GM21528 (cell line): ENCODE measurements around the gene POLL.

Source experiments
- ATAC-seq: cut with Tn5 transposase; IDR thresholded peaks from one replicate; pipeline ENCODE4 v1.9.1; 2021; ENCODE audit warnings: mild to moderate bottlenecking, moderate library complexity; ENCODE audit not compliant: unreplicated experiment, low FRiP score

Gene POLL

GRCh38 chr10:101575580-101576210 lies 12.4 kb downstream of the POLL start:
- ATAC-seq: no peak

DNA sequence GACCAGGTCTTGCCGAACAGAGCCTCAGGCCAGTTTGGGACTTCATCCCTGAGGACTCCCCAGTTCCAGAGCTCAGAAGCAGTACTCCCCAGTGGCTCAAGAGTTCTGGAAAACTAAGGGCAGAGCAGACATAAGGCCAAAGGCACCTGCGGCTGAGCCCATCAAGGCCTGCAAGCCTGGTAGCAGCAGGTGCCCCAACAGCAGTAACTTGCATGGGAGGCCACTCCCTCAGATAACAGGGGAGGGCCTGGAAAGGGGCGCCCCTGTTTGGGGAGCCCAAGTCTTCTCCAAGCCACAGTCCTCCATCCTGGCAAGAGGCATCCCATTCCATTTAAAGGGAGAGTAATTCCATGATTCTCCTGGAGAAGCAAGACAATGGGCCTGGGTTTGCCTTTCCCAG lies 13.0 kb downstream of the POLL start:
- no peak for ATAC-seq

DNA sequence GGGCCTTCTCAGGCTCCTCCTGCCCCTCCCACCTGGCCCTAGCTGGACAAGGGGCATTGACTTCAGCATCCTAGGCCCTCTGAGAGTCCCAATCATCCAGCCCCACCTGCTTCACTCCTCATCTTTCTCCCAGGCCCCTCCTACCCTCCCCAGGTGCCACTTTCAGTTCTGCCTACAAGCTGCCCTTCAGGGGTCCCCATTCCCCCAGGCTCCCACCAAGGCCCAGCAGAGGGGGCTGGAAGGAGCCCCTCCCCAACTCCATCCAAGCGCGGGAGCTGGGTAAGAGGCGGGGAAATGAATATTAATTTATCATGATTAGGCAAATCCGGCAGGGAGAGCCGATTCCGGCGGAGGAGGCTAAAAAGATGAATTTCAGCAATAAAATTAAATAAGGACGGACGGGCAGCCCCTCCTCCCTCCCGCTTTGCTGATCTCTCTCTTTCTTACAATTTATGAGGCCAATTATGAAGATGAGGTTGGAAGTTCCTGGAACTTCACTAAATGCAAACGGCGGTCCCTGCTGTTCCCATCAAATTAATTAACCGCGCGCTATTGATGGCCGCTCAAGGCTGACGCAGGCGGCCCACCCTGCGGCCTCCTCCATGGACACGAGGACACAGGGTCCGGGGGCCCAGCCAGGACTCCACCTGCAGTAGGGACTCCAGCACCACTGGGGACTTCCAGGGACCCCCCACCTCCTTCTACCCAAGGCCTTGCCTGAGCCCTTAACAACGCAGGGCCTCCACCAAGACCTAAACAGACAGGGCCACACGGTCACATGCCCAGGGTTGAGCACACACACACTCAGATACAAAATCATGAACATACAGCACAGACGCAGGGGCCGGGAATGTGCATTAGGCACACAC lies 13.9 kb downstream of the POLL start:
- ATAC-seq: no peak

DNA sequence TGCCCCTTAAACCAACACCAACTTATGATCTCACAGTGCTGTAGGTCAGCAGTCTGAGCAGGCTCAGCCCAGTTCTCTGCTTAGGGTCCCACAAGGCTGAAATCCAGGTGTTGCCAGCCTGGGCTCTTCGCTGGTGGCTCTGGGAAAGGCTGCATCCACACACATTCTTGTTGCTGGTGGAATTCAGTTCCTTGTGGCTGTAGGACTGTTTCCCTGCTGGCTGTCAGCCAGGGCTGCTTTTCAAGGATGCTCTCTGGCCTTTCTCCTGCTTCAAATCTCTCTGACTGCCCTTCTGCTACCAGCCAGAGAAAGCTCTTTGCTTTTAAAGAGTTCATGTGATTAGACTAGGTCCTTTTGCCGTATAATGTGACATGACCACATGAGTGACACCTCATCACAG lies 15.3 kb downstream of the POLL start:
- no peak for ATAC-seq

GRCh38 chr10:101572126-101572525 lies 15.9 kb downstream of the POLL start:
- ATAC-seq: no peak

DNA sequence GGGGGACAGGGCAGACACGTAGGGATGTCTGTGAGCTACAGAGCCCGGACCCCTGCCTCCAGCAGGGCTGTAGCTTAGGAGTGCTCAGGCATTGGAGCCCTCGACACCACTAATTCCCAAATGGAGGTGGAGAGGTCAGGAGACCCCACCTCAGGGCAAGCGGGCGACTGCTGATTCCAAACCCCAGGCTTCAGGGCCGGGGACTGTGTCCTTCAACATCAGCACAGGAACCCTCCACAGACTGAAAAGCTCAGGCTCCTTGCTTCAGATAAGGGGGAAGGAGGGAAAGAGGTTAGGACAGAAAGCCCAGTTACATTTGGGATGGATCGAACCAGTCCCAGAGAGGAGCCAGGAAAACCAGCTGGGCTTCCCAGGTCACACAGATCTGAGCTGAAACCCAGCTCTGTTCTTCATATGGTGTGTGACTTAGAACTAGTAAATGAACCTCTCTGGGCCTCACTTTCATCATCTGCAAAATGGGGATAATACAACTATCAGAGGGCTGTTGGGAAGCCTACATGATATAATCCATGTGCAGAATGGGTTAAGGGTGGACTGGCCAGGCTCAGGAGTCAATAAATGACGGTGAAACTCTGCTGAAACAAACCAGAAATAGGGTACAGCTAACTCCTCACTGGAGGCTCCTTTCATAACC lies 16.7 kb downstream of the POLL start:
- no peak for ATAC-seq

DNA sequence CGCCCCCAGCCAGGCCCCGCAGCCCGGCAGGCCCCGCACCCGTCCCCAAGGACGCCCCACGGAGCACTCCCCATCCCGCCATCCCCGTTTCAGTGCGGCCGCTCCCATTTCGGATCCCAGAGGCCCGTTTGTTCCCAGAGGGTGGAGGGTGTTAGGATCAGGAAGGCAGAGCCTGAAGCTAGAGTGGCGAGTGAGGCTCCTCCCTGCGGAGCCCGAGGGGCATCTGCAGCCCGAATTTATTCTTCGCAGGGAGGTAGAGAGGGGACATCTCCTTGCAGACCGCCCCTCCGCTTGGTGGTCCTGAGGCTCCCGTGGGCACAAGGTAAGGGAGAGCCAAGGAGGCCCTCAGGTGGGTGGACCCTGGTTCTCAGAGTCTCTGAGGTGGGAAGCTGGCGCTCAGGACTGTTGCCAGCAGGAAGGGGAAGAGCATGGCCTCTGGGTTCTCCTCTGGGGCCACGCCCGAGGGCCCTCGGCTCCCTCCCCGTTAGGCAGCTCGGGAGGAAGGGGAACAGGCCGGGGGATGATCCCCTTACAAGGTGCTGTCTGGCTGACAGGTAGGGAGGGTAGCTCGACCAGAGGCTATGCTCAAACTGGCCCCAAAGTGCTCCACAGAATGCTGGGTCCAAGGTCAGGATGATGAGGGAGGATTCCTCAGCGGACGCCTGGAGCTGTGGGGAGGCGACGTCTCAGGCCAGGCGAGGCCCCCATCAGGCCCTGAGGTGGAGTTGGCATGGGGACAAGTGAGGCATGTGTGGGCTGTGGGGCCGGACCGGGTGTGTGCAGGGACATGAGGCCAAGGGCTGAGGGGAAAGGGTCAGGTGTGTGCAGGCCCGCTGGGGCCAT lies 17.4 kb downstream of the POLL start:
- ATAC-seq: no peak

- ATAC-seq: peak; percentile 61
Measured at GRCh38 chr10:101569622-101570427, 18.2 kb downstream of the POLL start.

DNA sequence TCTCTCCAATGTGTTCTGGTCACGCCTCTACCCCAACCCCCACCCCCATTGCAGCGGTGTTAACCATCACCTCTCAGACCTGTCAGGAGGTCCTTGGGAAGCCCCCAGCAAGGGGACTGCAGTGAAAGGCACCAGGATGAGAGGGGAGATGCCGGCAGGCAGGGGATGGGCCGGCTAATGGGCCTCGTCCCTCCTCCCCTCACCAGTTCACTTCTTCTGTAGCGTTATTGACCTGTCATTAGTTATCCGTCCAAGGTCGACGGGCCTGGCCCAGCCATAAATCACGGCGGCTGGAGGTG lies 18.8 kb downstream of the POLL start:
- ATAC-seq: no peak

DNA sequence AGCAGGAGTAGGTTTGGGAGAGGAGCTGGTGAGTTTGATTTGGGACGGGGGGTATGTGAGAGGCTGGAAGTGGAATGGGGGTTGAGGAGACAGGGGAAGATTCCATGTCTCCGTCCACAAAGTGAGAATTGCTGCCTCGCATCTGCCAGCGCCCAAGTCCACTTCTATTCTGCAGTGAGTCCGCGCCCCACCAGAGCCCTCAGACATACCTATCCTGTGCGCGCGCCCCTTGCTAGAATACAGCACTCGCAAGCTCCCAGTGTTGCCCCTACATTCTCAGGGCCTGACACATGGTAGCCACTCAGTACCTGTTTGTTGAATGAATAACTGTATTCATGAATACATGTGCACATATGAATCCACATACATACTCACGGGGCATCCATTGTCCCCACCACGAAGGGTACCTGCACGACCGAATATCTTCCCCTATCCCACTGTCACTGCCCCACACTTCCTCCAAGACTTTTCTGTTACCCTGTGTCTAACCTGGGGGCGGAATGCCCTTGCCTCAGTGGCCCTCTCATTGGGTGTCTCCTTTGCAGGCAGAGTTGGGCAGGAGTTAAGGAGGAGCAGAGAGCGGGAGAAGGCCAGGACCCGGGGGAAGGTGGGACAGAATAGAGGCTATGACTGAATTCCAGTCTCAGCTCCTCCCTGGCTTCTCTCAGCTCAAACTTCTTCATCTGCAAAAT lies 19.9 kb downstream of the POLL start:
- ATAC-seq: no peak

- no peak for ATAC-seq
Measured at GRCh38 chr10:101567165-101568006, 20.7 kb downstream of the POLL start.

DNA sequence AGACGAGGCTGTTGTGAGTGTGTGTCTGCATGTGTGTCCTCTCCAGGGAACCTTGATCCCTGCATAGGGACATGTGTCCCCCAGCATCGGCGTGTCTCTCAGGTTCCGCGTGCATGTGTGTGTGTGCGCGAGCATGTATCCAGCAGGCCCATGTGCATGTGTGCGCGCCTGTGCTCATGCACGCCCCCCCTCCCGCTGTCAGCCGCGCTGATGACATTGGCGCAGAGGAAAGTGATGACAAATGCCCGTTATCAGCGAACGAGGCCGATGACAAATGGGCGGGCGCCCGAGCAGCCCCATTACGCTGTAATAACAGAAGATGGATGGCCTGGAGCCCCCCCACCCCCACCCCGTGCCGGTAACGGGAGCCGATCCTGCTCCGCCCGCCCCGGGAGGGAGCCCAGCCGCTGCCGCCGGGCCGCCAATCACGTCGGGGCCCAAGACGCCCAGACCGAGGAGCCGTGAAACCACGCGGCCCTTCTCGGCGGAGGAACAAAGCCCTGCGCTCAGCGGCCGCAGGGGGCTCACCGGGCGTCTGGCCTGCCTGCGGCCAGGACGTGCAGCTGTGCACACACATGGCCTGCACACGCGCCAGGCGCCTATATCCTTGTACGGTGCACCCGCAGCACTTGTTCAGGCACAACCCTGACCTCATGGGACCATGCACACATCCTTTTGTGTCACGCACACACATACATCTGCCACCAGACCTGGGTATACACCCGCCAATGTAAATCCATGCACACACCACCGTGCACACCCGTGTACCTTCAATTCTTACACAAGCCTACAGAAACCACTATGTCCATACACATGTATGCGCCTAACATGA lies 21.5 kb downstream of the POLL start:
- no peak for ATAC-seq

DNA sequence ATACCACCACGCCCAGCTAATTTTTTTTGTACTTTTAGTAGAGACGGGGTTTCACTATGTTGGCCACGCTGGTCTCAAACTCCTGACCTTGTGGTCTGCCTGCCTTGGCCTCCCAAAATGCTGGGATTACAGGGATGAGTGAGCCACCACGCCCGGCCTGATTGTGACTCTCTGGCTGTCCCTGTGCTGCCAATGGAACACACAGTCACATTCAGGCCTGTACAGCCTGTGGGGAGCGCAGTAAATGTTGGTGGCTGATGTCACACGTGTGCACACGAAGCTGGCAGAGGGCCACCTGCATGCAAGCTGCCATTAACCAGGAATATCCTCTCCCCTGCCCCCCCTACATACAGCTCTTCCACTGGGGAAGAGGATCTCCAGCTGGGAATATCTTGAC lies 22.1 kb downstream of the POLL start:
- no peak for ATAC-seq

GRCh38 chr10:101565370-101565900 lies 22.6 kb downstream of the POLL start:
- ATAC-seq: no peak

DNA sequence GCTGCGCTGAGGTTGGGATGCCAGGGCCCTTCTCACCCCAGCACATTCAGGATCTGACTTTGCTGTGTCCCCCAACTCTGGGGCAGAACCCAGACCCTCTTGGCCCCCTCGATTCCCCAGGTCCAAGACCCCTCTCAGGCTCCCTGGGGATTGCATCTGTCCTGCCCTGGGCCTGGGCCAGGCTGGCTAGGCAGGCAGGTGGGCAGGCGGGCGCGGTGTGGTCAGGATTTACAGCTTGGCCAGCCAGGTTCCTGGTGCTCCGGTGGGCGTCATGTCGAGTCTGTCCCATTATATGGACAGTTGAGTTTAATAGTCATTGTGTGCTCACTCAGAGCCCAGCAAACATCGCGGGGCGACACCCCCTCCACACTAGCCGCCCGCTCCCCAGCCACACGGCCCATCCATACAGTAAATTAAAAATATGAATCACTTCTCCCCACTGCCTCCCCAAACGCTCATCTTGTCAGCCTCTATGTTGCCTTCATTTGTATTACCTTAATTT lies 23.5 kb downstream of the POLL start:
- no peak for ATAC-seq

DNA sequence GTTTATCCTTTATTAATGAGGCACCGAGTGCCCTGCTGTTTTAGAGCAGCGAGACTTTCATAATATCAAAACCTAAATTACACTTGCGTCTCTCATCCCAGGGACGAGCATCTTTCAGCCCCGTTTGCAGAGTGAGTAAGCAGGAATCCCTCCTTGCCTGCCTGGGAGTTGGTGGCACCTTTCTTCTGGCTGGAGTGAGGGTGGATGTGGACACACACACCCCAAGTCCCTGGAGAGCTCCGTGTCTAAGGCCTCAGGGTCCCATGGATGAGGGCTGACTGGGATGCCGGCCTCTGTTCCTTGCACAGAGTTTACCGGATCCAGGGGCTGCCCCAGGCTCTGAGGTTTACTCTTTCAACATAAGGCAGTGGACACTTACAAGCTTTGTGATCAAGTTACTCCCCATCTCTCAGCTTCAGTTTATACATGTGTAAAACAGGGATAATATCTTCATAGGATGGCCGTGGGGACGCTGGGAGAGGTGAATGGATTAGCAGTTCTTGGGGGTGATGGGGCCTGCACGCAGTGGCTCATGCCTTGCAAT lies 24.5 kb downstream of the POLL start:
- no peak for ATAC-seq

- no peak for ATAC-seq
Measured at GRCh38 chr10:101563007-101563406, 25.1 kb downstream of the POLL start.
